Keratinocyte (primary cell): Measurements from ENCODE around the gene RPIA. TPM values are rescaled to one million over a fixed set of nuclear protein-coding genes. Genes with fewer than 3 reads are reported as not detected.

Experiments used
- DNase-seq: peaks from one replicate; pipeline ENCODE4 v3.0.0-alpha.2; 2011; ENCODE audit warnings: low read depth, missing footprints, low spot score
- FAIRE-seq: peaks from 2 replicates; lab custom pipeline; 2011; peaks lifted over from hg19 to GRCh38; lab: Jason Lieb, UNC
- H2AFZ ChIP-seq: 2 replicates; pipeline ENCODE4 v1.6.0; 2012; ENCODE audit warnings: low read length, control low read depth, inconsistent platforms; ENCODE audit not compliant: control insufficient read depth
- H3K27ac ChIP-seq: 2 replicates; pipeline ENCODE4 v1.5.1; 2011; ENCODE audit warnings: low read length; ENCODE audit not compliant: control insufficient read depth, insufficient read depth
- H3K27me3 ChIP-seq: 3 replicates; pipeline ENCODE4 v1.6.0; 2011; ENCODE audit warnings: low read length; ENCODE audit not compliant: control insufficient read depth, insufficient read depth; ENCODE audit errors: extremely low read depth
- H3K36me3 ChIP-seq, 2 experiments: 2 replicates in 1 of 2; 3 replicates in 1 of 2; pipeline ENCODE4 v1.5.1; 2011; ENCODE audit warnings: low read length in 2 of 2, mild to moderate bottlenecking in 1 of 2; ENCODE audit not compliant: control insufficient read depth in 2 of 2, insufficient read depth in 2 of 2; ENCODE audit errors: extremely low read depth in 1 of 2
- H3K4me1 ChIP-seq: 3 replicates; pipeline ENCODE4 v1.5.1; 2011; ENCODE audit warnings: low read length; ENCODE audit not compliant: control insufficient read depth, insufficient read depth; ENCODE audit errors: extremely low read depth
- H3K4me2 ChIP-seq: 3 replicates; pipeline ENCODE4 v1.6.0; 2011; ENCODE audit warnings: low read depth, low read length; ENCODE audit not compliant: control insufficient read depth, insufficient read depth; ENCODE audit errors: extremely low read depth
- H3K4me3 ChIP-seq, 3 experiments: fragments of 200-600 bp in 1 of 3; sonication (generic) in 1 of 3; 2 replicates in 2 of 3; 3 replicates in 1 of 3; pipeline ENCODE4 v1.5.1; 2011 to 2016; ENCODE audit warnings: low read length in 3 of 3, mild to moderate bottlenecking in 3 of 3, control low read depth in 2 of 3, inconsistent platforms in 1 of 3, low read depth in 1 of 3, mixed read lengths in 1 of 3, mixed run types in 1 of 3, moderate library complexity in 1 of 3; ENCODE audit not compliant: control insufficient read depth in 2 of 3, insufficient read depth in 2 of 3; ENCODE audit errors: extremely low read depth in 1 of 3
- H3K79me2 ChIP-seq: 2 replicates; pipeline ENCODE4 v1.6.0; 2012; ENCODE audit warnings: low read length; ENCODE audit not compliant: control insufficient read depth, insufficient read depth
- H3K9ac ChIP-seq: 3 replicates; pipeline ENCODE4 v1.6.0; 2011; ENCODE audit warnings: low read length; ENCODE audit not compliant: control insufficient read depth, insufficient read depth; ENCODE audit errors: extremely low read depth
- H3K9me1 ChIP-seq: 3 replicates; pipeline ENCODE4 v1.6.0; 2011; ENCODE audit warnings: low read length; ENCODE audit not compliant: control insufficient read depth, insufficient read depth; ENCODE audit errors: extremely low read depth
- H3K9me3 ChIP-seq: 2 replicates; pipeline ENCODE4 v1.5.1; 2012; ENCODE audit warnings: low read depth, low read length; ENCODE audit not compliant: control insufficient read depth
- H4K20me1 ChIP-seq: 3 replicates; pipeline ENCODE4 v1.6.0; 2011; ENCODE audit warnings: low read length; ENCODE audit not compliant: control insufficient read depth, insufficient read depth; ENCODE audit errors: extremely low read depth
- EZH2 ChIP-seq: IDR thresholded peaks from one replicate; pipeline ENCODE4 v1.6.1; 2012; ENCODE audit warnings: inconsistent platforms, mild to moderate bottlenecking, low read length, moderate library complexity
- dilution Hi-C: fragments of 300-500 bp; cut with MboI; formaldehyde crosslinking; loops from one replicate; pipeline ENCODE4 v1.7.0; 2020; ENCODE audit warnings: low sequenced_read_pairs; ENCODE audit not compliant: extremely low pct_ligation_motif_present
- polyA plus RNA-seq, 5 experiments: library from polyadenylated mRNA; depleted of rRNA in 3 of 5; stranded (reverse) in 3 of 5; stranded (forward) in 1 of 5; unstranded in 1 of 5; fragments of >200 nt; gene quantifications; 1 replicate in 1 of 5; 2 replicates in 3 of 5; 3 replicates in 1 of 5; pipeline versions ENCODE4 v1.2.1 to v1.2.3, GENCODE V29; 2011 to 2012; ENCODE audit warnings: missing spikeins in 2 of 5, low read depth in 1 of 5, low replicate concordance in 1 of 5
- TF ChIP-seq, protein P1 (sequence below), 3 experiments: IDR thresholded peaks in 1 of 3; conservative IDR thresholded peaks in 1 of 3; optimal IDR thresholded peaks in 1 of 3; 2 replicates in 2 of 3; 3 replicates in 1 of 3; pipeline versions ENCODE3 to v1.5.1; 2011; ENCODE audit warnings: low read length in 3 of 3, mild to moderate bottlenecking in 3 of 3, moderate library complexity in 2 of 3, control low read depth in 1 of 3, inconsistent platforms in 1 of 3; ENCODE audit not compliant: insufficient read depth in 2 of 3; ENCODE audit errors: extremely low read depth in 1 of 3

RPIA gene
- polyA plus RNA-seq, 1 donor (not counting 4 experiments of a cell fraction or from before 2014, with no cell fraction given) = 11.4 TPM

DNA sequence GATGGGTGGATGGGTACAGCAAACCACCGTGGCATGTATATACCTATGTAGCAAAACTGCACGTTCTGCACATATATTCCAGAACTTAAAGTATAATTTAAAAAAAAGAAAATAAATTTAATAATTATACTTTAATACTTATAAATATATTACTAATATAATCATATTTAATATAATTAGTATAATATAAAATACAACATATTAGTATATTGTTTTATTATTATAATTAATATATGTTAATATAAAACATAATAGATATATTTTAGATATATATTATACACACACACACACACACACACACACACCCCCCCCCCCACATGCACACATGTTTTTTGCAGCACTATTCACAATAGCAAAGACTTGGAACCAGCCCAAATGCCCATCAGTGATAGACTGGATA lies 29.8 kb downstream of the RPIA start:
- H3K79me2 ChIP-seq = no peaks in the 10 kb centered on the region
- H3K27me3 ChIP-seq = no peaks in the 10 kb centered on the region
- no peak overlapping the region for H3K4me2 ChIP-seq
- H3K4me3 ChIP-seq = no peak overlapping the region
- H4K20me1 ChIP-seq = no peaks in the 10 kb centered on the region
- no peak overlapping the region for H2AFZ ChIP-seq
- DNase-seq (no peak), FAIRE-seq (no peak)
- no peaks in the 10 kb centered on the region for H3K4me1 ChIP-seq
- no peaks in the 10 kb centered on the region for H3K36me3 ChIP-seq
- no peaks in the 10 kb centered on the region for H3K9me1 ChIP-seq
- no peaks in the 10 kb centered on the region for H3K9me3 ChIP-seq
- H3K9ac ChIP-seq = no peak overlapping the region
- dilution Hi-C loops = no loop called here
- no peak for TF ChIP-seq EZH2
- TF ChIP-seq, protein P1, sequence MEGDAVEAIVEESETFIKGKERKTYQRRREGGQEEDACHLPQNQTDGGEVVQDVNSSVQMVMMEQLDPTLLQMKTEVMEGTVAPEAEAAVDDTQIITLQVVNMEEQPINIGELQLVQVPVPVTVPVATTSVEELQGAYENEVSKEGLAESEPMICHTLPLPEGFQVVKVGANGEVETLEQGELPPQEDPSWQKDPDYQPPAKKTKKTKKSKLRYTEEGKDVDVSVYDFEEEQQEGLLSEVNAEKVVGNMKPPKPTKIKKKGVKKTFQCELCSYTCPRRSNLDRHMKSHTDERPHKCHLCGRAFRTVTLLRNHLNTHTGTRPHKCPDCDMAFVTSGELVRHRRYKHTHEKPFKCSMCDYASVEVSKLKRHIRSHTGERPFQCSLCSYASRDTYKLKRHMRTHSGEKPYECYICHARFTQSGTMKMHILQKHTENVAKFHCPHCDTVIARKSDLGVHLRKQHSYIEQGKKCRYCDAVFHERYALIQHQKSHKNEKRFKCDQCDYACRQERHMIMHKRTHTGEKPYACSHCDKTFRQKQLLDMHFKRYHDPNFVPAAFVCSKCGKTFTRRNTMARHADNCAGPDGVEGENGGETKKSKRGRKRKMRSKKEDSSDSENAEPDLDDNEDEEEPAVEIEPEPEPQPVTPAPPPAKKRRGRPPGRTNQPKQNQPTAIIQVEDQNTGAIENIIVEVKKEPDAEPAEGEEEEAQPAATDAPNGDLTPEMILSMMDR (optimal IDR thresholded peaks at IDR 0.05 in 1 of 3, IDR thresholded peaks at IDR 0.05 in 1 of 3, conservative IDR thresholded peaks at IDR 0.05 in 1 of 3; ENCODE audit: extremely low read depth in 1 of 3, insufficient read depth in 2 of 3, low read length in 3 of 3) = no peak
- no peak overlapping the region for H3K27ac ChIP-seq

DNA sequence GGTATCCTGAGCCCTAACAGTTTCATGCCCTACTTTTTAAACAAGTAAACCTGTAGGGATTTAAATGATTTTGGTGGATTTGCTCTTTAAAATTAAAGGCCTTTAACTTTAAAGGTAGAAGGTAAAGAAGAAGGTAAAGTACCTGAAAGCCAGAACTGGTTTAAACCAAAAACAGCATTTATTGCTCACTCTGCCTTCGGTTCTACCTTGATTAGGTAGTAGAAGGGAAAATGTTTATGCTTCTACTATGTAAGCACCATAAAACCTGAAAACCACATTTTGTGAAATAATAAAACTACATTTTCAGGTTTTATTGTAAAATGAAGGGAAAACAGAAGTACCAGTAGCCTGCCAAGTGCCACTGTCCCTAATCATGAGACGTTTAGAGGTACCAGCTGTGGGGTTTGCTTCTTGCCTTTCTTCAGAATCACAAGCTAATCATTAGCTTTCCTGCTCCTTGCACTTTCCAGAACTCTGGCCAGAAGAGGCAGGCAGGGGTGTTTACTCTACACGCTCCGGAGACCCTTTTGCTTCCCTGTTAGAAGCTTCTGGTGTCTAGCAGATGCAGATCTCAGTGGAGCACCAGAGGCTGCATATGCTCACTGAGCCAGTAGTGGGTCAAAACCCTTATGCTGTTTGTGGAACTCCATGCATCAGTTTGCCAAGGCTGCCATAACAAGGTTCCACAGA lies 33.3 kb downstream of the RPIA start:
- no peak for TF ChIP-seq EZH2
- TF ChIP-seq, protein P1 (optimal IDR thresholded peaks at IDR 0.05 in 1 of 3, IDR thresholded peaks at IDR 0.05 in 1 of 3, conservative IDR thresholded peaks at IDR 0.05 in 1 of 3; ENCODE audit: extremely low read depth in 1 of 3, insufficient read depth in 2 of 3, low read length in 3 of 3) = no peak
- H3K9me3 ChIP-seq = no peaks in the 10 kb centered on the region
- FAIRE-seq = no peak
- DNase-seq = no peak
- H4K20me1 ChIP-seq = peaks cover 3% of the 10 kb centered on the region
- no peaks in the 10 kb centered on the region for H3K9me1 ChIP-seq
- H2AFZ ChIP-seq = no peak overlapping the region
- dilution Hi-C loops = no loop called here
- H3K9ac ChIP-seq = no peak overlapping the region
- no peaks in the 10 kb centered on the region for H3K27me3 ChIP-seq
- peaks cover 8% of the 10 kb centered on the region for H3K4me1 ChIP-seq
- no peaks in the 10 kb centered on the region for H3K36me3 ChIP-seq
- no peak overlapping the region for H3K27ac ChIP-seq
- H3K4me2 ChIP-seq = no peak overlapping the region
- H3K4me3 ChIP-seq = no peak overlapping the region
- peaks cover 3% of the 10 kb centered on the region for H3K79me2 ChIP-seq
